Activated naive CD4-positive, alpha-beta T cell treated with anti-CD3 and anti-CD28 coated beads, Interleukin-2, amount 50 U/mL, for 24 hours (primary cell): ENCODE results near the gene NHLH2.
A peak's percentile ranks its signal among the peaks of the same experiment; 100 is the strongest.

Source experiments
- H3K27ac Mint-ChIP-seq: one replicate; pipeline ENCODE4 v1.8.0; 2021; ENCODE audit warnings: mild to moderate bottlenecking, mixed read lengths
- H3K27me3 Mint-ChIP-seq: one replicate; pipeline ENCODE4 v1.8.0; 2021; ENCODE audit warnings: mixed read lengths
- H3K36me3 Mint-ChIP-seq: one replicate; pipeline ENCODE4 v1.8.0; 2021; ENCODE audit warnings: mixed read lengths
- H3K4me1 Mint-ChIP-seq: one replicate; pipeline ENCODE4 v1.8.0; 2021; ENCODE audit warnings: mixed read lengths
- H3K4me3 Mint-ChIP-seq: one replicate; pipeline ENCODE4 v1.8.0; 2021; ENCODE audit warnings: mild to moderate bottlenecking, mixed read lengths
- H3K9me3 Mint-ChIP-seq: one replicate; pipeline ENCODE4 v1.8.0; 2021; ENCODE audit warnings: mixed read lengths

The NHLH2 gene

DNA sequence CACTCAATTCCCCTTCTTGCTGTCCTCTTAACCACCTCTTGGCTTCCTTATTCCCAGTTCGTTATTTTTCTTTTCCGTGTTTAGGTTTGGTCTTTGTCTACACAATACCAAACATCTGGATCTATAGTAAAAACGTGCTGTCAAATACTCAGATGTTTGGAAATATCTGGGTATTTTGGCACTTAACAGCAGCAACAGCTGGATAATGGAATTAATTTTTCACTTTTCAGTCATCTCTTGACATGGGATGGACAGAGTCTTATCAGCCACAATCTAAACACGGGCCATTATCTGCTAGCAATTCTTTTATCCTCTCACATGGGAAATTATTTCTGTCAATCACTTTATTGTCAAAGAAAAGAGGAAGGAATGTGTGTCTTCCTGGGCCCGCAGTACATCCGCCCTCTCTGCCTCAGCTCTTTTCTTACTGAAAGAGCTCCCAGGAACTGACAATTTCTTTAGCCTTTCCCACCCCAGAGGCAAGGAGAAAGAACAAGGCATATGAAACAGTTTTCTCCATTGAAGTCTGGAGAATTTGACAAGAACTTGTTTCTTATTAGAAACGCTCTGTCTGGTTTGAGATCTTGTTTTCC, 13.4 kb downstream of the NHLH2 start:
- Mint-ChIP-seq H3K4me3 (no peak overlapping the region), H3K9me3 (no peaks in the 10 kb centered on the region), H3K27me3 (peaks cover 47% of the 10 kb centered on the region), H3K4me1 (peaks cover 5% of the 10 kb centered on the region), H3K27ac (no peak overlapping the region), H3K36me3 (no peaks in the 10 kb centered on the region)

DNA sequence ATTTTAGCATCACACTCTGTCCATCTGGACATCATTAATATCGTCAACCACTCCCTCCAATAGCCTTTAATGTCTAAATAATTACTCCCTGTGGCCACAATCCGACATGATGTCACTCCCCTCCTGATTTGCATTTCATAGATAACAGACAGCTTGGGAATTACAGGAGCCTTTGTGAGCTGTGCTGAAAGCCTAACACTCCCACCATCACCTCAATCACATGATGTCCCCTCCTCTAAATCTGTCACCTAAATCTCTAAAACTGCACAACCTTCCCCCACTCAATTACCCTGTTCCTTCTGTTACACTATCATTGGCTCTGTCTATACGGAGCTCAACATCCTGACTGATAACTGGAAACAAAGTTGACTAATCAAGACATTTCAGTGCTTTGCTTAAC, 14.3 kb downstream of the NHLH2 start:
- peaks cover 5% of the 10 kb centered on the region for H3K4me1 Mint-ChIP-seq
- H3K4me3 Mint-ChIP-seq = no peak overlapping the region
- H3K36me3 Mint-ChIP-seq = no peaks in the 10 kb centered on the region
- H3K27ac Mint-ChIP-seq = no peak overlapping the region
- H3K9me3 Mint-ChIP-seq = no peaks in the 10 kb centered on the region
- peaks cover 44% of the 10 kb centered on the region for H3K27me3 Mint-ChIP-seq

DNA sequence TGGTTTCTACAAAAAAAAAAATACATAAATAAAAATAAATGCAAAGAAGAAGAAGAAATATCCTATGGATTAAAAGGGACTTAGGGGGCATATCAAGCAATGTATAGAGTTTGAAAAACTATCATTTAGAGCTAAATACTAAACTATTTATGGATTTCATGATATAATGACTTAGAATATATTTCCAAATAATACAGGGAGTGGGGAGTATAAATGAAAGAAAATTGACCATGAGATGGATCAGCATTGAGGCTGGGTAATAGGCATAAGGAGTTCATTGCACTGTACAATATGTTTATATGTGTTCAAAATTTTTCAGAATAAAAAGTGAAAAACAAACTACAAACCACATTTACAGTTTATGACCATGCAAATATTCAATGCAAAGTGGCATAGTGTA, 18.8 kb downstream of the NHLH2 start:
- no peaks in the 10 kb centered on the region for H3K9me3 Mint-ChIP-seq
- H3K27me3 Mint-ChIP-seq = peaks cover 27% of the 10 kb centered on the region
- H3K36me3 Mint-ChIP-seq = no peaks in the 10 kb centered on the region
- no peaks in the 10 kb centered on the region for H3K4me1 Mint-ChIP-seq
- no peak overlapping the region for H3K4me3 Mint-ChIP-seq
- H3K27ac Mint-ChIP-seq = no peak overlapping the region

DNA sequence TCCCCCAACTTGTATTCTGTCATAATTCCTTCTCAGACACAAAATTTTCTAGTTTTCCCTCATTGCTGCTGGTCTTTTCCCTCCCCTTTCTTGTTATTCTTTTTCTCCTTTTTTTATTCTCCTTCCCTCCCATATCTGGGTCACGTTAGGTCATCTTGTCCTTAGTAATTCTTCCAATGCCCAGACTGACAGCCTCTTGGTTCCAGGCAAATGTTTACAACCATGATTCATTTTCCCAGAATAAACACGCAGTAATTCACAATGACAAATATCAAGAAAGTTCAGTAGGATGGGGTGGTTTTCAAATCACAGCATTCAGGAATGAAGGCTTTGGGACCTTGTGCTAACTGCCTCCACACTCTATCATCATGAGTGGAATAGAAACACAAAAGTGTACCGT, 25.2 kb downstream of the NHLH2 start:
- H3K27me3 Mint-ChIP-seq = peaks cover 13% of the 10 kb centered on the region
- H3K9me3 Mint-ChIP-seq = no peaks in the 10 kb centered on the region
- H3K36me3 Mint-ChIP-seq = no peaks in the 10 kb centered on the region
- no peak overlapping the region for H3K27ac Mint-ChIP-seq
- no peak overlapping the region for H3K4me3 Mint-ChIP-seq
- no peaks in the 10 kb centered on the region for H3K4me1 Mint-ChIP-seq

DNA sequence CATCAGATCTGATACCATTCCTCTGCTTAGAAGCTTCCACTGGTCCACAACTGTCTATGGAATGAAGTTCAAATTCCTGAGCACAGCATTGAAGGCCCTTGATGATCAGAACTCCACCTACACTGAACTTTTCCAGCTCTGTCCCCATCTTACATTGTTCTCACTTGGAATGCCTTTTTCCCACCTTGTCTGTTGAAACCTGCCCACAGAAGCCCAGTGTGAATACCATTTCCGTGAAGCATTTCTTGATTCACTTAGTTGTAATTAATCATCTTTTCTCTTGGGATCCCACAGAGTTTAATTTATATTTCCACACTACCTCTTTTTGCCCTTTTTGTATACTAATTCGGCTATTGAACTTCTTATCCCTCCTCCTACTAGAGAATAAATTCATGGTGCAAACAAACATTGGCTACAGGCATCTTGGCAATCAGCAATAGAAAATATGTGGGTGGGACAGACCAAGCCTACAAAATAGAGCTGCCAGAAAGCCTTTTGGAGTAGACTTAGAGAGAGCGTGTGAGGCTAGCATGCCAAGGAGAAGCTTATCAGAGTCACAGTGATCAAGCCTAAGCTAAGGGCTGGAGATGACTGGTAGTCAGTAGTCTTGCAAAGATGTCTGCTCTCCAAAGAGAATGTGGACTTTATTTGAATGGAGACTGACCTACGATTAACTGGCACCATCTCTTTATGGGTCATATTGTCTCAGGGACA, 26.1 kb downstream of the NHLH2 start:
- Mint-ChIP-seq H3K27me3 (peaks cover 13% of the 10 kb centered on the region), H3K4me1 (no peaks in the 10 kb centered on the region), H3K27ac (no peak overlapping the region), H3K4me3 (no peak overlapping the region), H3K36me3 (no peaks in the 10 kb centered on the region), H3K9me3 (no peaks in the 10 kb centered on the region)

DNA sequence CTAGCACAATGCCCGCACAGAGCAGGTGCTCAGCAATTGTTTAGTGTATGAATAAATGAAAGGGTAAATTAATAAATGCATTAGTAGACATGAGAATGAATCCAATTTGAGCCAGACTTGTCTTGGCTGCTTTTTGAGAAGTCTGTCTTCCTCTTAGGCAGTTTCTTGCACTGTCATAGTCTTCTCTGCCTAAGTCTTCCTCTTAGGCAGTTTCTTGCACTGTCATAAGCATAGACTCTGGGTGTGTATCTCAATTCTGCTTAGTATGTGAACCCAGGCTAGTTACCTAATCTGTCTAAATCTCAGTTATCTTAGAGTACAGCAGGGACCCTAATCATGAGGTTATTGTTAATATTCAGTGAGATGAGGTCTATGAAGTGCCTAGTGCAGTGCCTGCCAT, 27.2 kb downstream of the NHLH2 start:
- Mint-ChIP-seq H3K27ac (no peak overlapping the region), H3K36me3 (no peaks in the 10 kb centered on the region), H3K27me3 (peaks cover 13% of the 10 kb centered on the region), H3K4me1 (no peaks in the 10 kb centered on the region), H3K9me3 (no peaks in the 10 kb centered on the region), H3K4me3 (no peak overlapping the region)

DNA sequence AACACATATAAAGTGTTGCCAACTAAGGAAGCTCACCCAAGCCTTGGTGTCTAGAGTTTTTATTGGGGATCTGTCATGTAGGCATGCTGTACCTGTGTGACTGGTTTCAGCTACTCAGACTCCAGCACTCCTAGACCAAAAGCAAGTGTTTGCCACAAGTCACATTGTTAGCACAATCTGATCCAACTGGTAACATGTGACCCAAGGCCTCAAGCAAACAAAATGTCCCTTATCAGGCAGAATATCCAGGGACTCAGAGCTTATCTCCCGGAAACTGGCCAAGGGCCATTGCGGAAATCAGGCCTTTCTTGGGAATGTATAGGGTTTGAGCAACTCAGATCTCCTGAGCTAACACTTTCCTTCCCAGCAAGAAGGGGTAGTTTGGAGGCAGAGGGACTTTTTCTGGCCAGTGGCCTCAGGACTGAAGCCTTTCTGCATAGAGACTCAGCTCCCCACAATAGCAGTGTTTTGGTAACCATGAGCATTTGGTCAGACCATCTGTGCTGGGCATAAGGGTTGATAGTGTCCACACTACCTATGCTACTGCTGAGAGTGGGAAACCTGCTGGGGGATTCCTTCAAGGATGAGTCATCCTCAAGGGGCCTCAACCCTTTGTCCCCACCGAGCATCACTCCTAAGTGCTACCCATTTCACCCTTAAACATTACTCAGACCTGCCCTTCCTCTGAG, 29.6 kb downstream of the NHLH2 start:
- H3K36me3 Mint-ChIP-seq = no peaks in the 10 kb centered on the region
- peak overlapping the region; percentile 3 for H3K27ac Mint-ChIP-seq
- H3K9me3 Mint-ChIP-seq = no peaks in the 10 kb centered on the region
- no peak overlapping the region for H3K4me3 Mint-ChIP-seq
- peaks cover 10% of the 10 kb centered on the region for H3K27me3 Mint-ChIP-seq
- H3K4me1 Mint-ChIP-seq = no peaks in the 10 kb centered on the region

DNA sequence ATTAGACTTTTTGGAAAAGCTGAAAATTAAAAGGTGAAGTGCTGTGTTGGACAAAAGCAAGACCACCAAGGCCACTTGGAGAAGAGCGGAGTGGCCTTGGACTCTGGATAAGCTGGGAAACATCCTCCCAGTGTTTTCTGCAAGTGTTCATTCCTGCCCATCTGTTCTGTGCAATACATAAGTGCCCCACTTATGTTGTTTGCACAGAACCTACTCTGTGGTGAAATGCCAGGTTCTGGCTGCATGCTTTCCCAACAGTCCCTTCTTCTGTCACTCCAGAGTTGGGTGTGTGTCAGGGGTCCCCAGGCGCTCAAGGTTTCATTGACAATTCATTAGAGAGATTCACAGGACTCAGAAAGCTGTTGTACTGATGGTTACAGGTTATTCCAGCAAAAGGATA, 30.3 kb downstream of the NHLH2 start:
- Mint-ChIP-seq H3K4me3 (no peak overlapping the region), H3K4me1 (no peaks in the 10 kb centered on the region), H3K27me3 (peaks cover 10% of the 10 kb centered on the region), H3K9me3 (no peaks in the 10 kb centered on the region), H3K36me3 (no peaks in the 10 kb centered on the region), H3K27ac (no peak overlapping the region)

DNA sequence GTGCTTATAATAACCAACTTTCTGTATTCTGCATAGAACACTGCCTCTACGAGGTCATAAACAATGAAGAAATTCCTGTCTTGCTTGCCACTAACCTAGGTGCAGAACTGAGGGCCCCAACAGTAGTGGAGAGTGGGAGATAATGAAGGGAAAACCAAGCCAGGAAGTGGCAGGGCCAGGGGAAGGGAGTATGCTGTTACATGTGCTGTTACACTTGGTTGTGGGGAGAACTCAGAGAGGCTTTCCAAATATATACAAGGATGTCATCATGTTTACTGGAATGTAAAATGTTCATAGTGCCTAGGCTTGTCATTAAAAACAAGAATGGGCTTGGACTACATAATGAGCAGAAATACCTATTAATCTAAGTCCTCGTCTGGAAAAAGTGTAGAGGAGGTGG, 31.1 kb downstream of the NHLH2 start:
- H3K9me3 Mint-ChIP-seq = no peaks in the 10 kb centered on the region
- no peaks in the 10 kb centered on the region for H3K36me3 Mint-ChIP-seq
- H3K27ac Mint-ChIP-seq = no peak overlapping the region
- H3K27me3 Mint-ChIP-seq = peaks cover 10% of the 10 kb centered on the region
- H3K4me3 Mint-ChIP-seq = no peak overlapping the region
- no peaks in the 10 kb centered on the region for H3K4me1 Mint-ChIP-seq

DNA sequence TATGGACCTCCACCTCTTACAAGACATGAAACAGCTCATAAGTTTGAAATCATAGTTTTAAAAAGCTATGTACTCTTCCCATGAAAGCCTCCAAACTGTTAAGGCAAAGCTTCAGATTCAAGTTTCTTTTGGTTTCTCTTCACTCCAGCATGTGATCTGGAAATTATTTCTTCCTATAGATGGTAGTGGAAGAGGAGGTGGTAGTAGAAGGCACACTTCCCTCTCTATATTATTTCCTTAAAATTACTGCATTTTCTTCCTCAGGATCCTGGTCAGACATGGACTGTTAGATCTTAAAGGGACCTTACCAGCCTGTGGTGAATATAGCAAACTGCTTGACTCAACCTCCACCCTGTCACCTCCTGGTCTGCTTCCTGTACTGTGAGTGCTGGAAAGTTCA, 31.9 kb downstream of the NHLH2 start:
- Mint-ChIP-seq H3K4me1 (no peaks in the 10 kb centered on the region), H3K27ac (no peak overlapping the region), H3K9me3 (no peaks in the 10 kb centered on the region), H3K4me3 (no peak overlapping the region), H3K36me3 (no peaks in the 10 kb centered on the region), H3K27me3 (peaks cover 14% of the 10 kb centered on the region)

DNA sequence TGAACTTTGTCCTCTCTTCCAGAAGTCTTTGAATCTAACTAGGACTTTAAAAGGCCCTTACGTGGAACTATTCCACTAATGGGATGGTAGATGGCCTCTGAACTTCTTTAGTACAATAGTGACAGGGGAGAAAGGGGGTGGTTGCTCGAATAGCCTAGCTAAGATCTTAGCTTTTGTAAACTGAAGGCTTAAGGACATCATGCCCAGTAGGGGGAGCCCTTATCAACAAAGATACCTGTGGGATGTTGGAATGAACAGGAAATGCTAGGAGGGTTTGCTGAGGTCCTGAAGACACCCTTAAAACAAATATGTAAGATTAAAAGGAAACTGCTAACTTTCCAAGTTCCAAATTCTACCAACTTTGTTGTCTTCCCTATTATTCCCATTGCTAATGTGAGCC, 33.2 kb downstream of the NHLH2 start:
- Mint-ChIP-seq H3K4me1 (no peaks in the 10 kb centered on the region), H3K4me3 (no peak overlapping the region), H3K27ac (no peak overlapping the region), H3K9me3 (no peaks in the 10 kb centered on the region), H3K27me3 (peaks cover 13% of the 10 kb centered on the region), H3K36me3 (no peaks in the 10 kb centered on the region)

DNA sequence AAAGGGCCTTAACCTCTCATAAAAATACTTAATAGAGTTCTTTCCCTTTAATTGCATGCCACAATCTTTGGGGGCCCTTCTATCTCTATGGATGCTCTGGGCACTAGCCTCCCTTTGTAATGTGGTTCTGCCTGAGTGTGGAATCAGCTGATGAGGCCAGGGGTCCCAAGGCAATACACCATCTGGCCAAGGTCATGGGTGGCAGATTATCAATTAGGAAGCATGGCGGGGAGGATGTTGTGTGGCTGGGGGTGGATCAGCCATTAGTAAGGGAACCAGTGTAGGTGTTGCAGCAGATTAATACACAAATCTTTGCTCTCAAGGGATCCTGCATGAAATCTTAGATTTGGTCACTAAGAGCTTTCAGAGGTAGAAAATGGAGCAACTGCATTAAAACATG, 35.3 kb downstream of the NHLH2 start:
- H3K36me3 Mint-ChIP-seq = no peaks in the 10 kb centered on the region
- no peaks in the 10 kb centered on the region for H3K9me3 Mint-ChIP-seq
- H3K27me3 Mint-ChIP-seq = peaks cover 12% of the 10 kb centered on the region
- H3K27ac Mint-ChIP-seq = no peak overlapping the region
- H3K4me1 Mint-ChIP-seq = no peaks in the 10 kb centered on the region
- no peak overlapping the region for H3K4me3 Mint-ChIP-seq

DNA sequence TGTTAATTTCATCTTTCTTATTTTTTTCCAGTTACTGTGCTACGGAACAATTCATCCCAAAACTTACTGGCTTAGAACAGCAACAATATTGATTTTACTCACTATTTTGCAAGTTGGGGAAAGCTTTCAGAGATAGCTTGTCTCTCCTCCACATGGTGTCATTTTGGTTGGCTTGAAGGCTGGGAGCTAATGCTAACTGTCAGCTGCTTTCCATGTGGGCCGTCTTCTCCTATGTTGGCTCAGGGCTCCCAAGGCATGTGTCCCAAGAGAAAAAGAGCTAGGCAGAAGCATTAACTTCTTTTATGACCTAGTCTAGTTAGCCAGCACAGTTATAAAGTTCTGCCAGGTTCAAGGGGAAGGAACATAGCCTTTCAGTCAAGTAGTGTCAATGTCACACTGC, 38.5 kb downstream of the NHLH2 start:
- no peak overlapping the region for H3K4me3 Mint-ChIP-seq
- H3K27me3 Mint-ChIP-seq = peaks cover 15% of the 10 kb centered on the region
- no peaks in the 10 kb centered on the region for H3K9me3 Mint-ChIP-seq
- no peaks in the 10 kb centered on the region for H3K36me3 Mint-ChIP-seq
- H3K27ac Mint-ChIP-seq = no peak overlapping the region
- no peaks in the 10 kb centered on the region for H3K4me1 Mint-ChIP-seq

DNA sequence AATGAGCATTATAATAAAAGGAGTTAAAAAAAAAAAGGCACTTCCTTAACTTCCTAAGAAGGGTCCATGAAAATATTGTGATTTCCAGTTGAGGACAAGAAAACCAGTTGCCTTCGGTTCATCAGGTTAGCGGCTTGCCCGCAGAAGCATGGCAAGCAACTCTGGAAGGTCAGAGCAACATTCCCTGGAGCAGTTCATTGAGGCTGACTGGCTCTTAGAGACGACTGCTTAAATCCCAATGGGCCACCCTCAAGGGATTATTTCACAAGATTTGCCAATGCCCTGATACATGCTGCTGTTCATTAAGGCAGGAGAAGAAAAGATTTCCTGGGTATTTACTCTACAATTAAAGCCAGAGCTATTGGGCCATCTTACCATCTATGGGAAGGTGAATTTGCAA, 43.4 kb downstream of the NHLH2 start:
- Mint-ChIP-seq H3K27me3 (peaks cover 15% of the 10 kb centered on the region), H3K9me3 (no peaks in the 10 kb centered on the region), H3K27ac (no peak overlapping the region), H3K4me1 (no peaks in the 10 kb centered on the region), H3K4me3 (no peak overlapping the region), H3K36me3 (no peaks in the 10 kb centered on the region)

DNA sequence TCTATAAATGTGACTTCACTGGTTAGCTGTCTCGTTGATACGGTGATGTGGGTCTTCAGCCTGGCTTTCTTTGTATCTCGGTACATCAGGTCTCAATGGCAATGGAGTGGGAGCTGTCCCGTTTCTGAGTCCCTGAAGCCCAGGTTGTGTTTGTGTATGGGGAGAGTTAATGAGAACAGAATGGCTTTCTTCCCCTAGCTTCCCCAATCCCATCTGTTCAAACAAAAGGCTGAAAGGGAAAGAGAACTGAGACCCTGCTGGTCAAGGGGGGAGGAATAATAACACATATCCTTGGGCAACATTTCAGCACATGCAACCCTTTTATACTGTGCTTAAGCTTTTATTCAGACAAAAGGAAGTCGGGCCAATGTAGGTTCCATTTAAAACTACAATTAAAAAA, 44.0 kb downstream of the NHLH2 start:
- no peaks in the 10 kb centered on the region for H3K9me3 Mint-ChIP-seq
- H3K4me3 Mint-ChIP-seq = no peak overlapping the region

DNA sequence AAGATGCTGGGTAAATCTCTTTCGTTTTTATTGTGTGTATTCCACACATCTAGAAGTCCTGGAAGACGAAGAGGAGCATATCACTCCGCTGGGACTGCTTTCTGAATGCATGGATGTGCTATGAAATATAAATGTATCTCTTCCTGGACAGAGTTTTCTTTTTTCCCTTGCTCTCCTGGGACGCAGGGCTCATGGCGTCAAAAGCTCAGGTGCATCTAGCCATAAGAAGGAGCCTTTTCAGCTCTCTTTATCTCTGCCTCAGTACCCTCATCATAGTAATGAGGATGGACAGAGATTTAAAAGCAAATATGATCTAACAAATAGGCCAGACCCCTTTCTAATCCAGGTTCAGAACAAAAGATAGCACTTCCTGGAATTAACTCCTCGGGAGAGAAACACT, 44.9 kb downstream of the NHLH2 start:
- Mint-ChIP-seq H3K36me3 (no peaks in the 10 kb centered on the region), H3K27me3 (peaks cover 16% of the 10 kb centered on the region), H3K9me3 (no peaks in the 10 kb centered on the region), H3K4me3 (no peak overlapping the region), H3K4me1 (no peaks in the 10 kb centered on the region), H3K27ac (no peak overlapping the region)

More for the DNA sequence above, 44.0 kb downstream of the NHLH2 start:
- Mint-ChIP-seq H3K4me1 (no peaks in the 10 kb centered on the region), H3K27ac (no peak overlapping the region), H3K27me3 (peaks cover 16% of the 10 kb centered on the region), H3K36me3 (no peaks in the 10 kb centered on the region)
